GM19395 (cell line): ENCODE measurements around the gene KDM2A.

Experiments
- ATAC-seq: cut with Tn5 transposase; IDR thresholded peaks from one replicate; pipeline ENCODE4 v1.9.1; 2021; ENCODE audit warnings: mild to moderate bottlenecking, moderate library complexity; ENCODE audit not compliant: unreplicated experiment

KDM2A gene

GRCh38 chr11:67118801-67119584 is at the start of gene KDM2A:
KDM2A (plus strand) TSS chr11:67119263; CDS start chr11:67121317, 2,054 bp downstream.
- peak; percentile 68 for ATAC-seq

DNA sequence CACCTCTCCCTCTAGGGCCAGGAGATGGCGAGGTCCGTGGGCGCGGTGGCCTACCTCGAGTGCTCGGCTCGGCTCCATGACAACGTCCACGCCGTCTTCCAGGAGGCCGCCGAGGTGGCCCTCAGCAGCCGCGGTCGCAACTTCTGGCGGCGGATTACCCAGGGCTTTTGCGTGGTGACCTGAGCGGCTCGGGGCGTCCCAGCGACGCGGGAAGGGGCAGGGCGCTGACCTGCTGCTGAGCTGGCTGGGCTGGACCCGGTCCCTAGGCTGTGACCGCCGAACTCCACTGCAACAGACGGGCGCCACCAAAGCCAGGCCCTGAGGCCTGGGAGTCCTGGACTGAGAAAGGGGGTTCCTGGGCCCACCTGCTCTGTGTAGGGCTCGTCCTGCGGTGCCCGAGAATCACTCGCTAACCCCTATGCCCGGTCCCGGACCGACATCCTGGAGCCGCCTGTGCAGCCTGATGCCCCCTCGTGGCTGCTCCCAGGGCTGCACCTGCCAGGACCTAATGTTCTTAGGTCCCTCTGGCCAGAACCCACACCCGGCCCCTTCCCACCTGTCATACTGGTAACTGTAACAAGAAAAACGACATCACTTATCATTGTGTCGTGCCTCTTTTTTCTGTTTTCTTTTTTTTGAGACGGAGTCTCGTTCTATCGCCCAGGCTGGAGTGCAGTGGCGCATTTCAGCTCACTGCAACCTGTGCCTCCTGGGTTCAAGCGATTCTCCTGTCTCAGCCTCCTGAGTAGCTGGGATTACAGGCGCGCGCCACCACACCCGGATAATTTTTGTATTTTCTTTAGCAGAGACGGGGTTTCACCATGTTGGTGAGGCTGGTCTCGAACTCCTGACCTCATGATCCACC is 47.4 kb upstream of the KDM2A start:
- no peak for ATAC-seq

- ATAC-seq, result no peak
These were observed 46.8 kb upstream of the KDM2A start for GRCh38 chr11:67072295-67072694.

DNA sequence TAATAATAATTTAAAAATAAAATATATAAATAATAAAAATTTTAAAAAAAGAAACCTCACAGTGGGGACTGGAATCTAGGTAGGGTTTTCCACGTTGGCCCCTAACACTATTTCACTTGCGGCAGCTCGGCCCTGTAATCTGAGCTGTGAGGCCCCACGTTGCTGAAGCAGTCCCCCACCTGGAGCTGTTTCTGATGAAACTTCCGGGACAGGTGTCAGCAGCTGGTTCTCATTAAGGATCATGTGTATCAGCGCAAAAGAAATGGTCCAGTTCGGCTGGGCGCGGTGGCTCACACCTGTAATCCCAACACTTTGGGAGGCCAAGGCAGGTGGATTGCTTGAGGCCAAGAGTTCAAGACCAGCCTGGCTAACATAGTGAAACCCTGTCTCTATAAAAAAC is 45.2 kb upstream of the KDM2A start:
- no peak for ATAC-seq

- ATAC-seq, result no peak
These were observed 42.9 kb upstream of the KDM2A start for GRCh38 chr11:67076202-67076601.

DNA sequence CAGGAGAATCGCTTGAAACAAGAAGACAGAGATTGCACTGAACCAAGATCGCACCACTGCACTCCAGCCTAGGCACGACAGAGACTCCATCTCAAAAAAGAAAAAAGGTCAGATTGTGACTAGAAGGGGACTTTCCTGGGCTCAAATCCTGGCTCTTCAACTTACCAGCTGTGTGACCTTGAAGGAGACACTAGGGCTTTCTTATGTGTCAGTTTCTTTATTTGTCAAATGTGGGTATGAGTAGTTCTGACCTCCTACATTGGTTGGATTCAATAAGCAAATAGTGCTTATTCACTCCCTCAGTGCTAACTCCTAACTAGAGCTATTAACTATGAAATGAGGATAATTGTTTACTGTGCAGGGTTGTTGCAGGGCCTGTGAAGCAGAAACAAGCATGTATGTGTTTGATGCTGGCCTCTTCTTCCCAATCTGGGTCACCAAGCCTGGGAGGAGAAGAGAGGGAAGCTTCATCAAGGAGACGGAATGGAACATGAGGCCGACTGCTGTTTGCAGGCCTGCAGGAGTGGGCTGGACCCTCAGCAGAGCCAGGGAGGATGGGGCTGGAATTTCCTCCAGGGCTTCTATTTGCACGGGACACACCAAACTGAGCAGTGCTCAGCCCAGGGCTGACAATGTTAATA is 39.9 kb upstream of the KDM2A start:
- ATAC-seq, result no peak

- no peak for ATAC-seq
These were observed 36.8 kb upstream of the KDM2A start for GRCh38 chr11:67082071-67082791.

DNA sequence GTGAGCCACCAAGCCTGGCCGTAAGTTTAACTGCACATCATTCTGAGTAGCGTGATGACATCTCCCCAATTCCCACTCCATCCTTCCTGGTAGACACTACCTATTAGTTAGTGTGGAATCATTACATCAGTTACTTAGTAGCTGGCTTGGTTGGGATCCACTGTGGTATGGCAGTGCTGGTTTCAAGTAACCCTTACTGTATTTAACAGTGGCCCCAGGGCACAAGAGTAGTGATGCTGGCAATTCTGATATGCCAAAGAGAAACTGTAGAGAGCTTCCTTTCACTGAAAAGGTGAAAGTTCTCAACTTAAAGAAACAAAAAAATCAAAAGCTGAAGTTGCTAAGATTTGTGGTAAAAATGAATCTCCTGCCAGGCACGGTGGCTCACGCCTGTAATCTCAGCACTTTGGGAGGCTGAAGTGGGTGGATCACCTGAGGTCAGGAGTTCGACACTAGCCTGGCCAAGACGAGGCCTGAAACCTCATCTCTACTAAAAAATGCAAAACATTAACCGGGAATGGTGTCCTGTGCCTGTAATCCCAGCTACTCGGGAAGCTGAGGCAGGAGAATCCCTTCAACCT is 35.2 kb upstream of the KDM2A start:
- ATAC-seq, result no peak

DNA sequence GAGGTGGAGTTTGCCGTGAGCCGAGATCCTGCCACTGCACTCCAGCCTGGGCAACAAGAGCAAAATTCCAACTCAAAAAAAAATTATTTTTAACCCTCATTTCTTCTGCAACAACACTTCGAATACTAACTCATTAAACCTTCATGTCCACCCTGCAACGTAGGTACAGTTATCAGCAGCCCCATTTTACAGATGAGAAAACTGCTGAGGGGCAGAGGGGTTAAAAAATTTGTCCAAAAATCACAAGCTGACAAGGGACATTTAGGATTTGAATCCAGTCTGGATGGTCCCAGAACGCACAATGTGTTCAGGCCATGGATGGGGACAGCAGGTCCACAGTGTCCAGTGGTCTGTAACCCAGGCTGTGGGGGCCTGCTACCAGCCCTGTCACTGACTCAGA is 33.4 kb upstream of the KDM2A start:
- ATAC-seq, result no peak

GRCh38 chr11:67090717-67091116 is 28.3 kb upstream of the KDM2A start:
- ATAC-seq, result no peak

DNA sequence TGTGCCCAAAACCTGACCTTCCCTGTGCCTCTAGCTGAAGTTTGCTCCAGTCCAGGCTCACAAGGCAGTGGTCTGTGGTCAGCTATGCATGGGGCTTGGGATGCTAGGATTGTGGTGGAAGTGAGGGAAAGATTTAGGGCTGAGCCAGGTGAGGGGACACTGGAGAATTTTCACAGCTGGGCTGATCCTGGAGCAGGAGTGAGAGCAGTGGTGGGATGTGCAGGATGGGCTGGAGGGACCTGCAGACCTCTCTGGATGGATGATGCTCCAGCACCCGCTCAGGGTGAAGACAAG is 23.9 kb upstream of the KDM2A start:
- ATAC-seq, result no peak

DNA sequence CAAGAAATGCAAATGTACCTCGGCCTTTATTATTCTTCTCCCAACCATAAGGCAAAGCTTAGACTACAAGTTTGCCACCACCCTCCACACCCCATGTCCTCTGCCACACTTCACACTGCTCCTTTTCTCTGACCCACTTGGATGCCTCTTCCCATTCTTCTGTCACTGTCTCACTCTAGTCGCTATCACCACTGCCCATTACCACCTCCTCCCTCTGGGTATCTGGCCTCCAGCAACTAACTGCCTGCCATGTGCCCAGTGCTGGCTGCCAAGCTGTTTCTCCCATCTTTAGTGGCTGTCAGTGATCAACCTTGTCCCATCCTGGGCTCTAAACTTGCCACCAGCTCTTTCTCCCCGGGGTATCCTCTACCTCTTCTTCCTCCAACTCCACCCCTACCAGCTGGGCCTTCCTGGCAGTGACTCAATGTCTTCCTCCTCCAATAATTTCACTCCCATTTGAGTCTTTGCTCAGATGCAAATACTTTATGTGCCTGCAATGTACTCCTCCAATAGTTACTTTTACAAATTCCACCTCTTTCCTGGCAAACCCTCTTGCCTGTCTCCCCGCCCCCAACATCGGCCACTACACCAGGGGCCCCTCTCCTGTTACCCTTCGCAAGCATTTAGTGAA is 20.1 kb upstream of the KDM2A start:
- no peak for ATAC-seq

DNA sequence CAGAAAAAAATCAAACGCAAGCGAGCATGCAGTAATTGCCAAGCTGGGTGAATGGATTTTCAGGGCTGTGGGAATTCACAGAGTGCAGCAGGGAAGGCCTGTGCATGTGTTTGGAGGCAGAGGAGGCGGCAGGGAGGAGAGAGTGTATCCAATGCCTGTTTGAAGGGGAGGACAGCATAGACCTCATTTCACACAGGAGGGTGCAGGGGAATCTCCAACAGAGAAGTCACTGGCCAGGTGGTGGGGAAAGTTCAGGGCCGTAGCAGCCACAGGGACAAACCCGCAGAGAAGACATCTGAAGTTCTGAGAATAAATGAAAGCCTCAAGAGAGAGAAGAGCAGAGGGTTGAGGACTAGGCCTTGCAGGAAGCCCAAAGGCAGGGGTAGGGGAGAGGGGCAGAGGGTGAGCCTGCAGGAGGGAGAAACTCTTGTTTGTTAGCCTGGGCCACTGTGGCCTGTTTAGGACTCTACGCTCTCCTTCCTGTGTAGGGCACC is 19.2 kb upstream of the KDM2A start:
- no peak for ATAC-seq

DNA sequence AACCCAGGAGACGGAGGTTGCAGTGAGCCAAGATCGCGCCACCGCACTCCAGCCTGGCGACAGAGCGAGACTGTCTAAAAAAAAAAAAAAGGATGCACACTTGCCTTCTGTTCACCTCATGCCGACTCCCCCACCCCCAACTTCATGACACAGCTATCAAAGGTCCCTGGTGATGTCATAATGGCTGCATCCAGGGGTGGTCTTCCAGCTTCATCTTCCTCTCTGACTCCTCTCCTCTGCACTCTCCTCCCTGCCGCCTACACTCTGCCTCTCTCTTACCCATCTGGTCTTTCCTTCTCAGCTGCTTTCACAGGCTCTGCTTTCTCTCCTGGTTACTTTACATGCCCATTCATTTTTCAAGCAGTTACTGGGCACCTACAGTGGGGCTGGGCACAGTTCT is 16.4 kb upstream of the KDM2A start:
- no peak for ATAC-seq

GRCh38 chr11:67105964-67106363 is 13.1 kb upstream of the KDM2A start:
- ATAC-seq, result no peak

DNA sequence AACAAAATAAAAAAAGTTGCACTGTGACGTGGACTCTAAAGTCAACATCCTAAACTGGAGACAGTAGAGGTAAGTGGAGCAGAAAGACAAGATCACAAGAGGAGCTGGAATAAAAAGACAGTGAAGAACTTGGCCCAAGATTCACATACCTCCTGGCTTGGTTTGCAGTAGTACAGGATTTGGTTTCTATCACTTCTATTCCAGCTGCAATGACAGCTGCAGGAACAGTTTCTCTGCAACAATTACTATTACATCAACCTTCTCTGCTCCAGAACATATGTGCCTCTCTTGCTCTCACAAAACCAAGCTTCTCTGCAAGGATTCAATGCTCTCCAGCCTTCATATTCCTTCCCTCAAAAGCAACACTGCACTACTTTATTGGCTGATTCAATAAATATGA is 7.8 kb upstream of the KDM2A start:
- ATAC-seq, result no peak

- ATAC-seq, result peak; percentile 83
These were observed 5.8 kb upstream of the KDM2A start for GRCh38 chr11:67113231-67113721.

GRCh38 chr11:67114275-67114896 is 4.7 kb upstream of the KDM2A start:
- no peak for ATAC-seq

- no peak for ATAC-seq
These were observed 2.3 kb upstream of the KDM2A start for GRCh38 chr11:67116758-67117105.

DNA sequence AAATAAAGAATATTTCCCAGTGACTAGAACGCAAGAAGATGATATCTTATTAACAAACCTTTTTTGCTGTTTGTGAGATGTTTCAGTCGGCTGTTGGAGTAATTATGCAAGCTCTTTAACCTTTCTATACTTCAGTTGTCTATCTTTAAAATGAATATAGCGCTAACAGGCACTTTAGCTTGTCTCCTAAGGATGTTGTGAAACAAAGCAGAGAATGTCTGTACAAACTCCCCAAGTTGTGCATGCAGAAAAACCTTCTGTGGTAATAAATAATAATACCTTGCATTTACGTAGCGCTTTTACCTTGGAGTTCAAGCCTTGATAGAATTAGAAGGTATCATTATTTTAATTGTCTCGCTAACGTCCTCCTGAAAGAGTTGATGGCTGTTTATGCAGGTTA is 1.9 kb upstream of the KDM2A start:
- no peak for ATAC-seq
